HepG2 (cell line): Measurements from ENCODE around the gene LATS1. TPM values are rescaled to one million over a fixed set of nuclear protein-coding genes. Genes with fewer than 3 reads are reported as not detected.

Experiments
- CAMTA2 ChIP-seq: sonication (generic); formaldehyde crosslinking; IDR thresholded peaks from 2 replicates; pipeline ENCODE4 v1.4.0; 2020; ENCODE audit warnings: mild to moderate bottlenecking, missing genetic modification reagents, borderline replicate concordance
- CHD2 ChIP-seq: IDR thresholded peaks from 2 replicates; pipeline ENCODE4 v1.6.1; 2011; ENCODE audit warnings: low read depth, low read length, improper control_type of control experiment
- KLF6 ChIP-seq: IDR thresholded peaks from 2 replicates; pipeline ENCODE4 v1.8.0; 2016; ENCODE audit warnings: missing biosample characterization, missing genetic modification reagents
- MAF1 ChIP-seq: sonication (generic); formaldehyde crosslinking; IDR thresholded peaks from 2 replicates; pipeline ENCODE4 v1.5.0; 2020; ENCODE audit warnings: missing genetic modification reagents, borderline replicate concordance
- MATR3 ChIP-seq: sonication (generic); formaldehyde crosslinking; IDR thresholded peaks from 2 replicates; pipeline ENCODE4 v1.4.0; 2020; ENCODE audit warnings: missing genetic modification reagents
- MYC ChIP-seq: sonication (generic); formaldehyde crosslinking; IDR thresholded peaks from 2 replicates; pipeline ENCODE4 v1.9.0; 2021; ENCODE audit warnings: missing genetic modification reagents, borderline replicate concordance
- PCBP2 ChIP-seq: fragments of 200-400 bp; formaldehyde crosslinking; optimal IDR thresholded peaks from 2 replicates; pipeline ENCODE3; 2018; ENCODE audit warnings: low read length, low read depth; ENCODE audit not compliant: poor library complexity, severe bottlenecking
- PHB2 ChIP-seq: fragments of 450-650 bp; IDR thresholded peaks from 2 replicates; pipeline ENCODE4 v1.6.1; 2018; ENCODE audit not compliant: partially characterized antibody
- REPIN1 ChIP-seq: sonication (generic); formaldehyde crosslinking; IDR thresholded peaks from 2 replicates; pipeline ENCODE4 v1.8.0; 2022; ENCODE audit warnings: missing genetic modification reagents, low read depth, mild to moderate bottlenecking, borderline replicate concordance
- RXRA ChIP-seq: sonication (generic); formaldehyde crosslinking; IDR thresholded peaks from 2 replicates; pipeline ENCODE4 v1.5.1; 2020; ENCODE audit warnings: missing genetic modification reagents
- SETDB1 ChIP-seq: sonication (generic); formaldehyde crosslinking; IDR thresholded peaks from 2 replicates; pipeline ENCODE4 v1.5.1; 2020; ENCODE audit warnings: missing genetic modification reagents, mild to moderate bottlenecking, borderline replicate concordance
- SNAPC5 ChIP-seq: sonication (generic); formaldehyde crosslinking; IDR thresholded peaks from 2 replicates; pipeline ENCODE4 v1.8.1; 2023; ENCODE audit warnings: mild to moderate bottlenecking, missing genetic modification reagents, borderline replicate concordance
- SP5 ChIP-seq: IDR thresholded peaks from 2 replicates; pipeline ENCODE4 v1.6.1; 2016; ENCODE audit warnings: low read depth, borderline replicate concordance
- THAP11 ChIP-seq: IDR thresholded peaks from 2 replicates; pipeline ENCODE4 v1.6.1; 2016; ENCODE audit warnings: missing biosample characterization, missing genetic modification reagents
- ZNF296 ChIP-seq: sonication (generic); formaldehyde crosslinking; conservative IDR thresholded peaks from 2 replicates; pipeline ENCODE4 v1.5.0; 2020; ENCODE audit warnings: mild to moderate bottlenecking, missing genetic modification reagents
- ZNF530 ChIP-seq: sonication (generic); formaldehyde crosslinking; IDR thresholded peaks from 2 replicates; pipeline ENCODE4 v1.5.0; 2020; ENCODE audit warnings: low read depth, mild to moderate bottlenecking, missing genetic modification reagents
- ZNF619 ChIP-seq: sonication (generic); formaldehyde crosslinking; IDR thresholded peaks from 2 replicates; pipeline ENCODE4 v1.4.0; 2020; ENCODE audit warnings: mild to moderate bottlenecking, missing genetic modification reagents
- ZNF737 ChIP-seq: sonication (generic); formaldehyde crosslinking; IDR thresholded peaks from 2 replicates; pipeline ENCODE4 v1.5.0; 2020; ENCODE audit warnings: missing genetic modification reagents, mild to moderate bottlenecking, borderline replicate concordance
- polyA plus RNA-seq, 8 experiments: library from polyadenylated mRNA; depleted of rRNA in 3 of 8; stranded (reverse) in 7 of 8; unstranded in 1 of 8; fragments of >200 nt; fragmentation: Illumina TruSeq in 4 of 8; extraction: Trizol in 4 of 8; gene quantifications; 2 replicates each; pipeline versions ENCODE4 v1.2.1 to v1.2.3, GENCODE V29; 2011 to 2016; ENCODE audit warnings: low read depth in 4 of 8, missing spikeins in 1 of 8, mixed read lengths in 1 of 8; ENCODE audit not compliant: insufficient read depth in 1 of 8
- total RNA-seq, 5 experiments: library from RNA; depleted of rRNA; stranded (reverse); fragments of >200 nt; fragmentation: Illumina TruSeq; extraction: Trizol; gene quantifications; 2 replicates each; pipeline ENCODE4 v1.2.3, GENCODE V29; 2016; ENCODE audit warnings: low read depth in 1 of 5
- TF ChIP-seq, protein P1 (sequence below): sonication (generic); formaldehyde crosslinking; IDR thresholded peaks from 2 replicates; pipeline ENCODE4 v1.4.0; 2020; ENCODE audit warnings: missing genetic modification reagents, borderline replicate concordance
- TF ChIP-seq, protein P2 (sequence below), 2 experiments: IDR thresholded peaks; 2 replicates each; pipeline ENCODE4 v1.6.1; 2011 to 2012; ENCODE audit warnings: low read length in 2 of 2, borderline replicate concordance in 1 of 2, low read depth in 1 of 2, mild to moderate bottlenecking in 1 of 2, moderate library complexity in 1 of 2
- TF ChIP-seq, protein P3 (sequence below): sonication (generic); formaldehyde crosslinking; IDR thresholded peaks from 2 replicates; pipeline ENCODE4 v1.4.0; 2020; ENCODE audit warnings: mild to moderate bottlenecking, missing genetic modification reagents

The LATS1 gene
- total and polyA plus RNA-seq, 2 of the 13 experiments (the other 11 are each of a cell fraction or from before 2014, with no cell fraction given) = 9.9 to 12.6 TPM

DNA sequence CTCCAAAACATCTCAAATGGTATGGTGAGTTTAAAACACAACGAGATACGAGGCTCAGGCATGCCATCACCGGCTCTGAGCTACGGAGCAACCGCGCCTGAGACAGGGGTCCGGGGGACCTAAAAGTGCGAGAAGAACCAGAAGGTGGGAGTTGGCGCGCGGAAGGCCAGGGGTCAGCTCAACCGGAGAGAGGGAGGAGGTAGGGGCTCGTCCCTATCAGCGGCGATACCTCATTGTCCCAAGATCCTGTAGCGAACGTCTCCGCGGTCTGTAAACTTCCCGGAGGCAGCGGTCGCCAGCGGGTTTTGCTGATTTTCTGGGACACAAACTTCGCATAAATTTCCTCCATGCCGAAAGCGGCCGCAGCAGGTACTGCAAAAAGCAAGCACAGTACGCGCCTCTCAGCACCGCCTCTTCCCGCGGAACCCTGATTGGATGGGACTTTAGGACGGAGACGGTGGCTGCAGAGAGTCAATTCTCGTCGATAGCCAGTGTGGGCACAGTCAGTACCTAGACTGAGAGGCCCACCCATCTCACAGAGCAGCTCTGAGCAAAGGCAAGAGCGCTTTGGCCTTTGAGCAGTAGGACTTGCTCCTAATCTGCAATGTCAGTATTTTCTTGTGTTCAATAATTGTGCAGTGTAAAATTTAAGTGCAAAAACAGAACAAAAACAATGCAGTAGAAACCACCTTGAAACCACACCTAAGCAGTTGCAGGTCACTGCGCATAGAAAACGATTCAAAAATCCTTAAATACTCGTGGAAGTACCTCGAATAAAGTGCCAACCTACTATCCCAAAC lies 28.4 kb upstream of the LATS1 start, which contains the start of gene NUP43 (continued):
- TF ChIP-seq, protein P1, sequence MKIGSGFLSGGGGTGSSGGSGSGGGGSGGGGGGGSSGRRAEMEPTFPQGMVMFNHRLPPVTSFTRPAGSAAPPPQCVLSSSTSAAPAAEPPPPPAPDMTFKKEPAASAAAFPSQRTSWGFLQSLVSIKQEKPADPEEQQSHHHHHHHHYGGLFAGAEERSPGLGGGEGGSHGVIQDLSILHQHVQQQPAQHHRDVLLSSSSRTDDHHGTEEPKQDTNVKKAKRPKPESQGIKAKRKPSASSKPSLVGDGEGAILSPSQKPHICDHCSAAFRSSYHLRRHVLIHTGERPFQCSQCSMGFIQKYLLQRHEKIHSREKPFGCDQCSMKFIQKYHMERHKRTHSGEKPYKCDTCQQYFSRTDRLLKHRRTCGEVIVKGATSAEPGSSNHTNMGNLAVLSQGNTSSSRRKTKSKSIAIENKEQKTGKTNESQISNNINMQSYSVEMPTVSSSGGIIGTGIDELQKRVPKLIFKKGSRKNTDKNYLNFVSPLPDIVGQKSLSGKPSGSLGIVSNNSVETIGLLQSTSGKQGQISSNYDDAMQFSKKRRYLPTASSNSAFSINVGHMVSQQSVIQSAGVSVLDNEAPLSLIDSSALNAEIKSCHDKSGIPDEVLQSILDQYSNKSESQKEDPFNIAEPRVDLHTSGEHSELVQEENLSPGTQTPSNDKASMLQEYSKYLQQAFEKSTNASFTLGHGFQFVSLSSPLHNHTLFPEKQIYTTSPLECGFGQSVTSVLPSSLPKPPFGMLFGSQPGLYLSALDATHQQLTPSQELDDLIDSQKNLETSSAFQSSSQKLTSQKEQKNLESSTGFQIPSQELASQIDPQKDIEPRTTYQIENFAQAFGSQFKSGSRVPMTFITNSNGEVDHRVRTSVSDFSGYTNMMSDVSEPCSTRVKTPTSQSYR (CRISPR knock-in tag) = no peak; the same call in 1 of the 2 replicates
- TF ChIP-seq ZNF530 (CRISPR knock-in tag) (no peak), MAF1 (CRISPR knock-in tag) (no peak; the same call in 1 of the 2 replicates), KLF6 (peak; percentile 54; the same call in 1 of the 2 replicates), CHD2 (peak; percentile 60), ZNF296 (no peak), SP5 (CRISPR knock-in tag) (peak; percentile 22; the same call in 1 of the 2 replicates), ZNF619 (peak; percentile 44; the same call in 1 of the 2 replicates), MYC (CRISPR knock-in tag) (peak; percentile 84; the same call in 1 of the 2 replicates), ZNF737 (CRISPR knock-in tag) (peak; percentile 39; the same call in 1 of the 2 replicates), SNAPC5 (CRISPR knock-in tag) (no peak), RXRA (peak; percentile 79), PCBP2 (no peak), THAP11 (CRISPR knock-in tag) (peak; percentile 93), CAMTA2 (CRISPR knock-in tag) (no peak), REPIN1 (CRISPR knock-in tag) (peak; percentile 88; the same call in 1 of the 2 replicates), MATR3 (CRISPR knock-in tag) (no peak), SETDB1 (CRISPR knock-in tag) (no peak), PHB2 (no peak)
- TF ChIP-seq, protein P2, sequence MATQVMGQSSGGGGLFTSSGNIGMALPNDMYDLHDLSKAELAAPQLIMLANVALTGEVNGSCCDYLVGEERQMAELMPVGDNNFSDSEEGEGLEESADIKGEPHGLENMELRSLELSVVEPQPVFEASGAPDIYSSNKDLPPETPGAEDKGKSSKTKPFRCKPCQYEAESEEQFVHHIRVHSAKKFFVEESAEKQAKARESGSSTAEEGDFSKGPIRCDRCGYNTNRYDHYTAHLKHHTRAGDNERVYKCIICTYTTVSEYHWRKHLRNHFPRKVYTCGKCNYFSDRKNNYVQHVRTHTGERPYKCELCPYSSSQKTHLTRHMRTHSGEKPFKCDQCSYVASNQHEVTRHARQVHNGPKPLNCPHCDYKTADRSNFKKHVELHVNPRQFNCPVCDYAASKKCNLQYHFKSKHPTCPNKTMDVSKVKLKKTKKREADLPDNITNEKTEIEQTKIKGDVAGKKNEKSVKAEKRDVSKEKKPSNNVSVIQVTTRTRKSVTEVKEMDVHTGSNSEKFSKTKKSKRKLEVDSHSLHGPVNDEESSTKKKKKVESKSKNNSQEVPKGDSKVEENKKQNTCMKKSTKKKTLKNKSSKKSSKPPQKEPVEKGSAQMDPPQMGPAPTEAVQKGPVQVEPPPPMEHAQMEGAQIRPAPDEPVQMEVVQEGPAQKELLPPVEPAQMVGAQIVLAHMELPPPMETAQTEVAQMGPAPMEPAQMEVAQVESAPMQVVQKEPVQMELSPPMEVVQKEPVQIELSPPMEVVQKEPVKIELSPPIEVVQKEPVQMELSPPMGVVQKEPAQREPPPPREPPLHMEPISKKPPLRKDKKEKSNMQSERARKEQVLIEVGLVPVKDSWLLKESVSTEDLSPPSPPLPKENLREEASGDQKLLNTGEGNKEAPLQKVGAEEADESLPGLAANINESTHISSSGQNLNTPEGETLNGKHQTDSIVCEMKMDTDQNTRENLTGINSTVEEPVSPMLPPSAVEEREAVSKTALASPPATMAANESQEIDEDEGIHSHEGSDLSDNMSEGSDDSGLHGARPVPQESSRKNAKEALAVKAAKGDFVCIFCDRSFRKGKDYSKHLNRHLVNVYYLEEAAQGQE (IDR thresholded peaks at IDR 0.05; ENCODE audit: borderline replicate concordance in 1 of 2, low read depth in 1 of 2, low read length in 2 of 2) = peak in 1 of 2 experiments; percentile 75; a peak in 1 of 4 replicates
- TF ChIP-seq, protein P3, sequence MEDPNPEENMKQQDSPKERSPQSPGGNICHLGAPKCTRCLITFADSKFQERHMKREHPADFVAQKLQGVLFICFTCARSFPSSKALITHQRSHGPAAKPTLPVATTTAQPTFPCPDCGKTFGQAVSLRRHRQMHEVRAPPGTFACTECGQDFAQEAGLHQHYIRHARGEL = 0 out of 2 replicates have a peak, but pooled peaks have one; percentile 20
